Gastroesophageal sphincter (tissue), 4 donors: ENCODE data around the gene WDR53. TPM values are rescaled to one million over a fixed set of nuclear protein-coding genes. Genes with fewer than 3 reads are reported as not detected.
"Not testable (repeated sequence)": the region's sequence is repeated elsewhere in the genome, so short reads cannot be mapped to it uniquely, and the experiment has no call there.

Source experiments
- ATAC-seq: fragments of 150-250 bp; one replicate; pipeline ENCODE4 v1.9.1; 2016; ENCODE audit warnings: mild to moderate bottlenecking, moderate library complexity
- H3K27ac ChIP-seq, 4 donors: fragments of 200-600 bp; sonication (generic) in 3 of 4; 1 replicate in 3 of 4; 2 replicates in 1 of 4; pipeline ENCODE4 v1.5.1; 2016 to 2019
- H3K27me3 ChIP-seq: fragments of 200-600 bp; sonication (generic); one replicate; pipeline ENCODE4 v1.5.1; 2019
- H3K36me3 ChIP-seq, 2 donors: fragments of 200-600 bp; sonication (generic); one replicate each; pipeline ENCODE4 v1.5.1; 2019; ENCODE audit warnings: control low read depth in 1 of 2
- H3K4me1 ChIP-seq, 3 donors: fragments of 200-600 bp; sonication (generic); 1 replicate in 2 of 3; 2 replicates in 1 of 3; pipeline ENCODE4 v1.5.1; 2016 to 2019; ENCODE audit warnings: control low read depth in 2 of 3
- H3K4me3 ChIP-seq, 2 donors: fragments of 200-600 bp; sonication (generic); one replicate each; pipeline ENCODE4 v1.5.1; 2019; ENCODE audit warnings: mild to moderate bottlenecking in 1 of 2, moderate library complexity in 1 of 2
- H3K9me3 ChIP-seq, 3 donors: fragments of 200-600 bp; sonication (generic); one replicate each; pipeline ENCODE4 v1.5.1; 2017 to 2019; ENCODE audit warnings: control low read depth in 2 of 3
- CTCF ChIP-seq, 4 experiments: fragments of 200-600 bp in 2 of 4; fragments of 450-650 bp in 2 of 4; sonication (generic) in 1 of 4; IDR thresholded peaks; one replicate each; pipeline ENCODE4 v1.5.1; 2017 to 2019; ENCODE audit warnings: antibody characterized with exemption in 4 of 4, mild to moderate bottlenecking in 2 of 4, moderate library complexity in 2 of 4
- EP300 ChIP-seq: sonication (generic); formaldehyde crosslinking; IDR thresholded peaks from one replicate; pipeline ENCODE4 v1.6.1; 2017; ENCODE audit warnings: antibody characterized with exemption, mild to moderate bottlenecking
- POLR2A ChIP-seq, 2 donors: fragments of 450-650 bp; IDR thresholded peaks; one replicate each; pipeline ENCODE4 v1.6.1; 2017; ENCODE audit warnings: antibody characterized with exemption in 2 of 2, mild to moderate bottlenecking in 2 of 2, moderate library complexity in 1 of 2
- POLR2AphosphoS5 ChIP-seq: sonication (generic); formaldehyde crosslinking; IDR thresholded peaks from one replicate; pipeline ENCODE4 v1.6.1; 2017; ENCODE audit warnings: antibody characterized with exemption
- WGBS, 2 donors: methylation state at CpG; one replicate each; pipeline ENCODE4 v1.1.5; 2018; ENCODE audit warnings: low coverage in 1 of 2; 5-methylcytosine and 5-hydroxymethylcytosine counted together
- total RNA-seq, 4 donors: library from RNA; depleted of rRNA; stranded (reverse); fragments of >200 nt; gene quantifications; one replicate each; pipeline ENCODE4 v1.1.0, GENCODE V29; 2016

The WDR53 gene
- total RNA-seq, 4 donors from 2014 or later = 3.3 to 8.1 (median 6.8) TPM

- Histone ChIP-seq H3K4me3 (no peak within 1 kb of the TSS), H3K36me3 (no peaks in the 10 kb centered on the region), H3K4me1 (peaks cover 0 to 6% (median 0%) of the 10 kb centered on the region in 3 donors), H3K27me3 (no peaks in the 10 kb centered on the region), H3K27ac (no peak within 1 kb of the TSS), H3K9me3 (peaks cover 0 to 22% (median 0%) of the 10 kb centered on the region in 3 donors)
- TF ChIP-seq POLR2A (IDR thresholded peaks at IDR 0.05) (no peak), POLR2AphosphoS5 (no peak), CTCF (IDR thresholded peaks at IDR 0.05) (no peak), EP300 (no peak)
- no peak for ATAC-seq
- WGBS, 2 donors = 72 to 85% methylated on average over 8 to 10 of the region's 10 CpGs
These were observed 53.3 kb downstream of the WDR53 start, which contains the start of gene SMCO1 for GRCh38 chr3:196514913-196515621. Gene SMCO1 (minus strand): TSS chr3:196515346. CDS start chr3:196515209, 137 bp downstream.

- ATAC-seq = no peak
- no peak for TF ChIP-seq POLR2A (IDR thresholded peaks at IDR 0.05)
- TF ChIP-seq POLR2AphosphoS5 = no peak
- no peak for TF ChIP-seq CTCF (IDR thresholded peaks at IDR 0.05)
- TF ChIP-seq EP300 = no peak
- no peak overlapping the region for H3K4me3 ChIP-seq
- no peak overlapping the region for H3K27ac ChIP-seq
- no peaks in the 10 kb centered on the region for H3K36me3 ChIP-seq
- 100% methylated on average over 1 of the region's 1 CpG; no CpG with 5 or more reads in 1 of the 2 donors for WGBS, 2 donors
- peaks cover 0 to 6% (median 0%) of the 10 kb centered on the region in 3 donors for H3K4me1 ChIP-seq
- peaks cover 0 to 14% (median 0%) of the 10 kb centered on the region in 3 donors for H3K9me3 ChIP-seq
- no peaks in the 10 kb centered on the region for H3K27me3 ChIP-seq
These were observed 54.0 kb downstream of the WDR53 start for GRCh38 chr3:196514350-196514716.

- peaks cover 0 to 9% (median 0%) of the 10 kb centered on the region in 3 donors for H3K9me3 ChIP-seq
- no peaks in the 10 kb centered on the region for H3K27me3 ChIP-seq
- H3K4me3 ChIP-seq = no peak overlapping the region
- no peaks in the 10 kb centered on the region for H3K36me3 ChIP-seq
- no peak overlapping the region for H3K27ac ChIP-seq
- H3K4me1 ChIP-seq = peaks cover 0 to 6% (median 0%) of the 10 kb centered on the region in 3 donors
- no peak for TF ChIP-seq CTCF (IDR thresholded peaks at IDR 0.05)
- TF ChIP-seq POLR2AphosphoS5 = no peak
- TF ChIP-seq EP300 = no peak
- TF ChIP-seq POLR2A (IDR thresholded peaks at IDR 0.05) = no peak
- no peak for ATAC-seq
- WGBS, 2 donors = 75 to 86% methylated on average over 5 to 8 of the region's 8 CpGs
These were observed 54.5 kb downstream of the WDR53 start for GRCh38 chr3:196513697-196514349.

GRCh38 chr3:196511646-196512425, 56.5 kb downstream of the WDR53 start:
- ATAC-seq, H3K36me3 ChIP-seq: not testable (repeated sequence)

GRCh38 chr3:196511108-196511507, 57.2 kb downstream of the WDR53 start:
- H3K27me3 ChIP-seq, H3K4me3 ChIP-seq, H3K9me3 ChIP-seq, ATAC-seq, H3K4me1 ChIP-seq, H3K27ac ChIP-seq, H3K36me3 ChIP-seq: not testable (repeated sequence)
- WGBS, 2 donors = 100% methylated on average over 1 of the region's 1 CpG; no CpG with 5 or more reads in 1 of the 2 donors

More at GRCh38 chr3:196511646-196512425, 56.5 kb downstream of the WDR53 start:
- not testable (repeated sequence) for H3K9me3 ChIP-seq, H3K4me1 ChIP-seq, H3K27ac ChIP-seq, H3K4me3 ChIP-seq, H3K27me3 ChIP-seq
- WGBS, 2 donors = 87 to 100% methylated on average over 3 to 7 of the region's 15 CpGs
